Frontal cortex (tissue), 4 donors: ENCODE data around the gene SOX1. TPM values are rescaled to one million over a fixed set of nuclear protein-coding genes. Genes with fewer than 3 reads are reported as not detected.

ENCODE experiments used
- DNase-seq, 2 donors: peaks; one replicate each; pipeline ENCODE4 v3.0.0; 2012; ENCODE audit warnings: low spot score in 2 of 2
- FAIRE-seq: peaks from 2 replicates; lab custom pipeline; 2012; peaks lifted over from hg19 to GRCh38; lab: Jason Lieb, UNC
- total RNA-seq: library from RNA; depleted of rRNA; stranded (reverse); fragments of >200 nt; gene quantifications from one replicate; pipeline ENCODE4 v1.2.3, GENCODE V29; 2014
- donor health status: control.
- donor health status: control.
- donor health status: control.

Gene SOX1
- total RNA-seq, 1 donor from 2014 or later, result 4.5 TPM

GRCh38 chr13:112069845-112070251 is 2.9 kb downstream of the SOX1 start:
- FAIRE-seq (no peak), DNase-seq (peak in 1 of 2 donors; percentile 30)

DNA sequence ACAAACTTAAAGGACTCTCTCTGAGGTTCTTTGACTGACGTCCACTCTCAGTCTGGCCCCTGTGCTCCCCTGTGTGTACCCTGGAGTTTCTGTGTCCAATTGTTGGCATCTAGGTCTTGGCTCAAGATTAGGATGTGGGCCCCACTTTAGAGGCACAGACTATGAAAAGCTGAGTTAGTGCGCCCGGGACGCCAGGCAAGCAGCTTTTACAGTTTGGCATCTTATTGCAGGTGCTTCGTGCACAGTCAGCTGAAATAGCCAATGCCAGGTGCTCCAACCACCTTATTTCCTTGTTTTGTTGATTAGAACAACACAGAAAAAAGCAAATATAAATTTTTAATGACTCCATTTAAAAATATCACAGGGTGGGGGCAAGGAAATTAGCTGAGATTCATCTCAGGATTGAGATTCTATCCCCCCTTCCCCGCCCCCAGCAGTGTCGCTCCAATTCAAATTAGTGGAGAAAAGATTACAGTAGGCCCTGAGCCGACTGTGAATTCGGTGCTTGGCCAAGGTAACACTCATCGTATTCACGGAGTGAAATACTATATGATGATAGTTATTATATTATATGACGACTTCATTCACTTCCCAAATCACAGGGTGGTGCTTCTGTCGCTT is 4.3 kb downstream of the SOX1 start:
- no peak for DNase-seq
- FAIRE-seq, result no peak

GRCh38 chr13:112071723-112072533 is 5.0 kb downstream of the SOX1 start:
- no peak for FAIRE-seq
- peak in 1 of 2 donors; percentile 24 for DNase-seq

DNA sequence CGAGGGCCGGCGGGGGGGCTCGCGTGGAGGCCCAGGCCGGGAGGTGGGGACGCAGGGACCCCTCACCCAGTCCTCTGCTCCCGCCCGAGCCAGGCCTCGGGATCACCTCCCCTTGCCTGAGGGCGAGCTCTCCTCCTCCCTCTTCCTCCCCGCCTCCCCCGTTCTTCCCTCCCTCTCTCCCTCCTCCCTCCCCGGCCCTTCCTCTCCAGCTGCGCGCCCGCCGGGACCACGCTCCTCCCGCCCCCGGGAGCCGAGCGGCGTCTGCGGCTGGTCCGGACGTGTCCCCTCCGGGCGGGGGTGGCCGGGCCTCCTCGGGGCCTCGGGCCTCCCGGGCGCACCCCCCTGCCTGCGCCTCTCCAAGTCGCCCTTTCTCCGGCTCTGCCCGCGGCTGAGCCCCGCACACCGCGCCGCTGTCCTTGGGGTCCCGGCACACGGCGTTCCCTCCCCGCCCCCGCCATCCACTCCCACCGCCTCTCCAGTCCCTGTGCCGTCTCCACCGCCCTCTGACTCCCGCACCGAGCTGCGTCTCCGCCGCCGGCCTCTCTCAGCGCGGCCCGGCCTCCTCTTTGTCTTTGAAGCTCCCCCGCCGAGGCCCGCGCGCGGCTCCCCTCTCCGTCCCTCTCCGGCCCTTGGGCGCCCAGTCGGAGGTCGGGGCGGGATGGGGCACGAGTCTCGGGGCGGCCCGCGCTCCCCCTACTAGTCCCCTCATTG is 5.7 kb downstream of the SOX1 start:
- DNase-seq, result peak in 1 of 2 donors; percentile 53
- FAIRE-seq, result no peak

DNA sequence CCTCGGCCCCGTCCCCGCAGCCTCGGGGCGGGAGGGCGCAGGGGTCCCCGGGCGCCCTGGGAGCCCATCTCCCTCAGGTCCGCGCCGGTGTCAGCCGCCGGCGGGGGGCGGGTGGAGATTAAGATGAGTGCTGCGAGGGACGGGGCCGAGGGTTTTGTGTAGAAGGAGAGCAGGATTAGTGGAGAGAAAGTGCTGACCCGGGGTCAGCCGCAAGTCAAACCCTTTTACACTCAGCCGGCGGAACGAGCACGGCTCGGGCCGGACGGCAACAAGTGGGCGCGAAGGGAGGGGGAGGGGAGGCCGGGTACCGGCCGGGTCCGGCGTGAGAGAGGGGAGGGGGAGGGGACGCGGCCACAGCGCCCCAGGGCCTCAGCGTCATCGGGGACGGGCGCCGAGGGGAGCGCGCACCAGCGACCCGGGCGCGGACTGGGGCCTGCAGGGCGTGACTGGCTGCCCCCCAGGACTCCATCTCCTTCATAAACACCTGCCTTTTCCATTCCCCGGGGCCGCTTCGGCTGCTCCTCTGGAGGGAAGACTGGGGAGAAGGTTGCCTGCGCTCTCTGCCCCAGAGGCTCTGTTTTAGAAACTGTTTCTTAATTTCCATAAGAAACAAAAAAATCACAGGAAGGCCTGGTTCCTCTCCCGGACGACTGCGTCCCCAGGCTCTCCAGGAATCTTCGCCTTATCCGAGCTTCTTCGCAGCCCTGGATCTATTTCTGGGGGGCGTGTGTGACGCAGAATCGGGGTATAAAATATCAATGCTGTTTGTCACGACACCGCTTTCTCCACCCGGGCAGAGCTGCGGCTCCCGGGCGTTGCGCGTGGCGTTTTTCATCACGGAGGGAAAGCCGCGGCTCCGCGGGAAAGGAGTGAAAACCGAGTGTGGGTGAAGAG is 6.5 kb downstream of the SOX1 start:
- no peak for FAIRE-seq
- peak in 1 of 2 donors; percentile 42 for DNase-seq

DNA sequence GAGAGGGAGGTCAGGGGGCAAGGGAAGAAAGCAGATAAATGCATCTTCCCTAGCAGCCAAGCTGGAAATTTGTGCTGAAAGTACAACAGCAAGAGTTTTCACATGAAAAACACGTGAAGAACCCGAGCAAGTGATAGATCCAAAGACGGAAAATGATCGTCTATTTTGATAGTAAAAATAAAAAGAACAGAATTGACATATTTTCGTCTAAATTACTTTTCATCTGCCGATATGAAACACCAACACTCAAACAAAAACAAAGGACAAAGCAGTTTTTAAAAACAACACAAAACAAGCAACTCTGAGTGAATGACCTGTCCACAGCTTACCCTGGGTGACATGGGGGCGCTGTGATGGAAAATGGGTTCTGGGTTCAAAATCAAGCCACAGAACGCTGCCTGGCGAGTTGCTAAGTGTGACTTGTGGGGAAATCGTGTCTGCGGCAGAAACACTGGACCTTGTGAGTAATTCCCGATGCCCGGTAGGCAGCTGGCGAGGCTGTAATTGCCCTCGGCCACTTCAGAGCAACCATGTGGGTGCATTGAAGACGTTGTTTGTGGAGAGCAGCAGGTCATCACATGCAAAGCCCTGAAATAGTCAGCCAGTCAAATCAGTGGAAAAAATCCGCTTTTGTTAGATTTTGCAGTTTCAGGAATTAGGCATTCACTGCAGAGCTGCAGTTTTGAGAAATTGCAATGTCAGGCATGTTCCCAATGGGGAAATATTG is 7.4 kb downstream of the SOX1 start:
- DNase-seq (peak in 1 of 2 donors; percentile 17), FAIRE-seq (no peak)

DNA sequence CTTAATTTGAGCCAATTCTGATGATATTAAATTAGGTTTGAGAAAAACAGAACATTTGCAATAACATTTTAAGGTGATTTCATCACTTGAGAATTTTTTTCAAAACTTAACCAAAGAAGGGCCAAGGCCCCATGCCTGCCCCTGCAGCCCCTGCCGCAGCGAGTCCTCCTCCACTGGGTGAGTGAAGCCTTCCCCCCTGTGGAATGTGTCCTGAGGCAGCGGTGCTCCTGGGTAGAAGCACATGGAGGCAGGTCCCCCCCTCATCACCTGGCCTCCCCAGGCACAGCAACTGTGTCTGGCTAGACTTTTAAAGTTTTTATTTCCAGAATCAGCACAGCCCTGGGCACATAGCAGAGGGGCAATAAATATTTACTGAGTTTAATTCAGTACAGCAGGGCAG is 10.8 kb downstream of the SOX1 start:
- DNase-seq (no peak), FAIRE-seq (no peak)

GRCh38 chr13:112078216-112078615 is 11.3 kb downstream of the SOX1 start:
- DNase-seq (no peak), FAIRE-seq (no peak)

DNA sequence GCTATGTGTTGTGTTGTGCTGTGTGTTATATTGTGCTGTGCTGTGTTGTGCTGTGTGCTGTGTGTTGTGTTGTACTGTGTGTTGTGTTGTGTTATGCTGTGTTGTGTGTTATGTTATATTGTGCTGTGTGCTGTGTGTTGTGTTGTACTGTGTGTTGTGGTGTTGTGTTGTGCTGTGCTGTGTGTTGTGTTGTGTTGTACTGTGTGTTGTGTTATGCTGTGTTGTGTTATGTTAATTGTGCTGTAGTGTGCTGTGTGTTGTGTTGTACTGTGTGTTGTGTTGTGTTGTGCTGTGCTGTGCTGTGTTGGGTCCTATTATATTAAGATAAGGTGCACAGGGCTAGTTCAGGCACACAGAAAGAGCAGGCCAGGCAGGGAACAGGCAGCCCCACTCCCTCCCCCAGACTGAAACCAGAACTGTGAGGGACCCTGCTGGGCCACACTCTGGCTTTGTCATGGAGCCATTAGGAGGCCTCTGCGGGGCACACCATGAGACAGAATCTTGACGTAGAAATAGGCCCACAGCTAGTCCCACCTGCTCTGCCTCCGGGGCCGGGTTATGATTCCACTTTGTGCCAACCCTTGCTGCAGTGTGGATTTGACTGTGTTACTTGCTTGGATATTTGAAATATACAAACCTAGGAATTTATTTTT is 12.1 kb downstream of the SOX1 start:
- no peak for DNase-seq
- FAIRE-seq, result no peak

- DNase-seq, result no peak
- no peak for FAIRE-seq
Measured at GRCh38 chr13:112079696-112080095, 12.7 kb downstream of the SOX1 start.

DNA sequence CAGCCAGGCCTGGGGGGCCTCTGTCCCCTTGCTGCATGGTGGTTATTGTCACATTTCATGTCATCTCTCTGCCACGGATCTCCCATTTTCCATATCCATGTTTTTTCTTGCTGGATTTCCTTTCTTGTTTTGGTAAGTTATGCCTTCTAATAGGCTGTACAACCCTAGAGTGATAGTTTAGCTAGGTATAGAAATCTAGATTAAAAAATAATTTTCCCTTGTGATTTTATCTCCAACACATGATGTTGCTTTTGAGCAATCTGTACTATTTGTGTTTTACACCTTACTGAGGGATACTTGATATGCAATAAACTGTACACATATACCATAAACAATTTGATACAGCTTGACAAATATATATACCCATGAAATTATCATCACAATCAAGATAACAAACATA is 17.0 kb downstream of the SOX1 start:
- DNase-seq, result no peak
- FAIRE-seq, result no peak

DNA sequence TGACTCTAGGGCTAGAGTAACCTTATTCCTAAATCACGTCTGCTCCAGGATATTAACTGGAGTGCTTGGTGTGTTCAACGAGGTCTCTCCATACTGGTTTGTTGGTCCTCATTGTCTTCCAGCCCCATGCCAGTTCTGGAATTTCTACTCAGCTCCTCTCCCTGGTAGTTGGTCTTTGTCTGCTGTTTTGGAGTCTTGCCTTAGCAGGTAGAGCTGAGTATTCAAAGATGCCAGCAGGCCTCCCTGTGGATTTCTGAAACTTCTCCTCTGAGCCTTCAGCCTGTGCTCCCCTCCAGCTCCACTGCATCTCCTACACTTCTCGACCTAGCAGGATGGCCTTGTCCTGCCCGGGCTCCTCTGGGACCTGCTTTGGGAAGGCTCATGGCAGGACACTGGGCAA is 25.5 kb downstream of the SOX1 start:
- FAIRE-seq (no peak), DNase-seq (no peak)

GRCh38 chr13:112095354-112095753 is 28.4 kb downstream of the SOX1 start:
- DNase-seq, result no peak
- no peak for FAIRE-seq

- FAIRE-seq, result no peak
Measured at GRCh38 chr13:112096959-112097358, 30.0 kb downstream of the SOX1 start.

DNA sequence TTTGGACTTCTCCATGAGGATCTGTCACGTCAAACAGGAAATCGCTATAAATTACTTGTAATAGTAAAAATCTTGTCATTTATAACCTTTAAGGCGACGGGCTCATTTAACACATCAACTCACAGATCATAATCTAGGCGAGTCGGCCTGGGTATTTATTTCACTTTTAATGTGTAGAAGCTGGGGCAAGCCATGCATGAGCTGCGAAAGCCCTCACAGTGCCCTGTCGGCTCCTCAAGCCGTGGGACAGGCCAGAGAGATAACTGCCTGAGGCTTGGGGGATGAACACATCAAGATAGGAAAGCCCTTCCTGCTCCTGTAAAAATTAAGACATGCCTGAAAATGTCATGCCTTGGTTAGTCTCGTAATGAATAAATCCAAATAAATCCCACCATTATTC is 30.8 kb downstream of the SOX1 start:
- FAIRE-seq, result no peak

More at GRCh38 chr13:112096959-112097358, 30.0 kb downstream of the SOX1 start:
- DNase-seq, result no peak

DNA sequence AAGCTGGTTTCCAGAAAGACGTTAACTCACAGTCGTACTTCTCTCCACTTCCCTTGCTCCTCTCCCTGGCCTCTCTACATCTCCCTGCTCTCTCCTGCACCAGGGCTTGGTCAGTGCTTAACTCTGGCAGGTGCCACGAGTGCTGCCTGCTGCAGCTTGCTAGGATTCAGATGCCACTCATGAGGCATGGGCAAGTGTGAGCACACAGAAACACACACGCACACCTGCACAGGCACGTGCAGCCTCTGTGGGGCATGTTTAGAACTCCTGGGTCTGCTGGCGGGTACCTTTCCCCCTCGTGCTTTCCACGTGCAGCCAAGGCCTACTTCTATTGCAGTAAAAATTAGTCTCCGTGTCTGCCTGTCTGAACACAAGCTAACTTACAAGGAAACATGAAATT is 31.8 kb downstream of the SOX1 start:
- DNase-seq (no peak), FAIRE-seq (no peak)

More for the DNA sequence above, 30.8 kb downstream of the SOX1 start:
- no peak for DNase-seq

GRCh38 chr13:112101360-112101930 is 34.5 kb downstream of the SOX1 start:
- FAIRE-seq (no peak), DNase-seq (no peak)

DNA sequence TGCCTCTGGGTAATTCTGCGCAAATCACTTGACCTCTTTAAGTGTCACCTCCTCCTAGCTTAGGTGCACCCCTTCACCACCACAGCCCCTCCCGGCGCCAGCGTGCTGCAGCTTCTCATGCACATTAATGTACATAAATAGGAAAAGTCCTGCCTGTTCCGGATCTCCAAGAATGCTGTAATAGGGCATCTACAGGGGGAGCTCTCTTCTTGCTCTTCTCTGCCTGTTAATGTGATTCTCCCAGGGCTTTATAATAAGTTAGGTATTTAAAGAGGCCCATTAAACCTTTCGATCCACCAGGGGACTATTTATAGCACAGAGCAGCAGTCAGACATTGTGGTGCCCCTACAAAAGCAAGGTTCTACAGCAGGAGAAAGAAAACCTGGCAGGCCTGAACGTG is 35.3 kb downstream of the SOX1 start:
- DNase-seq (no peak), FAIRE-seq (no peak)
